KMS-11 (cell line): Measurements from ENCODE around the gene TBC1D2.

Experiments used
- H2AFZ ChIP-seq: fragments of 200-600 bp; sonication (generic); 2 replicates; pipeline ENCODE4 v1.6.1; 2016; ENCODE audit warnings: antibody characterized with exemption, mixed run types, low read depth
- H3K27ac ChIP-seq: fragments of 200-600 bp; sonication (generic); 2 replicates; pipeline ENCODE4 v1.6.1; 2016; ENCODE audit warnings: mild to moderate bottlenecking, mixed run types
- H3K27me3 ChIP-seq: fragments of 200-600 bp; sonication (generic); 2 replicates; pipeline ENCODE4 v1.6.1; 2017; ENCODE audit warnings: mild to moderate bottlenecking, low read depth, mixed run types, moderate library complexity; ENCODE audit not compliant: insufficient read depth
- H3K36me3 ChIP-seq: fragments of 200-600 bp; sonication (generic); 2 replicates; pipeline ENCODE4 v1.6.1; 2017; ENCODE audit warnings: mild to moderate bottlenecking, mixed run types; ENCODE audit not compliant: insufficient read depth
- H3K4me1 ChIP-seq: fragments of 200-600 bp; sonication (generic); 2 replicates; pipeline ENCODE4 v1.6.1; 2016; ENCODE audit warnings: mild to moderate bottlenecking, low read depth, mixed run types; ENCODE audit not compliant: poor library complexity, severe bottlenecking
- H3K4me2 ChIP-seq: fragments of 200-600 bp; sonication (generic); 2 replicates; pipeline ENCODE4 v1.7.0; 2016; ENCODE audit warnings: mild to moderate bottlenecking, mixed run types
- H3K4me3 ChIP-seq: fragments of 200-600 bp; sonication (generic); IDR thresholded peaks from 2 replicates; pipeline ENCODE4 v1.6.1; 2017; ENCODE audit warnings: low read depth, low read length, mixed read lengths; ENCODE audit not compliant: insufficient read depth
- H3K79me2 ChIP-seq: fragments of 200-600 bp; sonication (generic); 2 replicates; pipeline ENCODE4 v1.6.1; 2016; ENCODE audit warnings: low read depth, mixed run types; ENCODE audit not compliant: insufficient read depth
- H3K9ac ChIP-seq: fragments of 200-600 bp; sonication (generic); 2 replicates; pipeline ENCODE4 v1.6.1; 2016; ENCODE audit warnings: mild to moderate bottlenecking, mixed run types
- H4K20me1 ChIP-seq: fragments of 200-600 bp; sonication (generic); 2 replicates; pipeline ENCODE4 v1.6.1; 2016; ENCODE audit warnings: mild to moderate bottlenecking, mixed run types; ENCODE audit not compliant: insufficient read depth
- TF ChIP-seq, protein P1 (sequence below): fragments of 200-600 bp; sonication (generic); conservative IDR thresholded peaks from 2 replicates; pipeline ENCODE4 v1.6.1; 2017; ENCODE audit warnings: low read depth, mild to moderate bottlenecking, antibody characterized with exemption, low read length, moderate library complexity, mixed read lengths

The TBC1D2 gene

DNA sequence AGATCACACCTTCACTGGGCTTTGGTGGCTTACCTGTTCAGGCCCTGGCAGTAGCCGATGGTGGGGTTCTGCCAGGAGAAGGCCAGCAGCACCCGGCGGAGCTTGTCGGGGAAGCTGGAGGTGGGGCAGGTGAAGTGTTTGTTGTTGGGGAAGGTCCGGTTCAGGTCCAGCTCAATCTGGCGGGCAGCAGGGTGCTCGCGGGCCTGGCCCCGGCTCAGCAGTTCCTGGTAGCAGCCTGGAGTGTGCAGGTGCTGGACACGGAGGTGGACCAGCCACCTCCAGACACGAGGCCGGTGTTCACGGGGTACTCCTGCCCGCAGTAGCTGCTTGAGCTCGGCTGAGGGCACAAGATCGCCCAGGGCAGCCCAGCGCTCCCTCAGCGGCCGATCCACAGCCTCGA, 46.8 kb downstream of the TBC1D2 start:
- H3K4me1 ChIP-seq, result peaks cover 12% of the 10 kb centered on the region
- no peaks in the 10 kb centered on the region for H3K27me3 ChIP-seq
- H3K4me2 ChIP-seq, result no peak overlapping the region
- no peak overlapping the region for H2AFZ ChIP-seq
- no peak overlapping the region for H3K4me3 ChIP-seq
- H3K9ac ChIP-seq, result no peak overlapping the region
- H3K79me2 ChIP-seq, result no peaks in the 10 kb centered on the region
- no peaks in the 10 kb centered on the region for H4K20me1 ChIP-seq
- H3K27ac ChIP-seq, result no peak overlapping the region
- TF ChIP-seq, protein P1, sequence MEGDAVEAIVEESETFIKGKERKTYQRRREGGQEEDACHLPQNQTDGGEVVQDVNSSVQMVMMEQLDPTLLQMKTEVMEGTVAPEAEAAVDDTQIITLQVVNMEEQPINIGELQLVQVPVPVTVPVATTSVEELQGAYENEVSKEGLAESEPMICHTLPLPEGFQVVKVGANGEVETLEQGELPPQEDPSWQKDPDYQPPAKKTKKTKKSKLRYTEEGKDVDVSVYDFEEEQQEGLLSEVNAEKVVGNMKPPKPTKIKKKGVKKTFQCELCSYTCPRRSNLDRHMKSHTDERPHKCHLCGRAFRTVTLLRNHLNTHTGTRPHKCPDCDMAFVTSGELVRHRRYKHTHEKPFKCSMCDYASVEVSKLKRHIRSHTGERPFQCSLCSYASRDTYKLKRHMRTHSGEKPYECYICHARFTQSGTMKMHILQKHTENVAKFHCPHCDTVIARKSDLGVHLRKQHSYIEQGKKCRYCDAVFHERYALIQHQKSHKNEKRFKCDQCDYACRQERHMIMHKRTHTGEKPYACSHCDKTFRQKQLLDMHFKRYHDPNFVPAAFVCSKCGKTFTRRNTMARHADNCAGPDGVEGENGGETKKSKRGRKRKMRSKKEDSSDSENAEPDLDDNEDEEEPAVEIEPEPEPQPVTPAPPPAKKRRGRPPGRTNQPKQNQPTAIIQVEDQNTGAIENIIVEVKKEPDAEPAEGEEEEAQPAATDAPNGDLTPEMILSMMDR, result no peak
- no peaks in the 10 kb centered on the region for H3K36me3 ChIP-seq

DNA sequence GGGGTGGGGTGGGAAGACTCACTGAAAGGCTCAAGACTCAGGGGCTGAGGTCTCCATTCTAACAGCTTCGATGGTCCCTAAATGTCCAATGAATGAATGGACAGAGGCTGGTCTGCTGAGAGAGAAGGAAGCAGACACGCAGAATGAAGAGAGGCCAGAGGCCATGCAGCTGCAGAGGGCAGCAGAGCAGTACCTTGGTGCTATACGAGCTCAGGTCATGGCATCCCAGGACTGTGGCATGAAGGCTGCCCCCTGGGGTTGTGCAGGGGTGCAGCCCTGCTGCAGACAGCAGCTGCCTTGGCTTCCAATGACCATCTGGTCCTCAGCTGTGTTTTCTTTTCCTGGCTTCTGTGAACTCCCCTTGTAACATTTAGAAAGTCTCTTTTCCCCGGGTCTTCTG, 47.8 kb downstream of the TBC1D2 start:
- H3K27me3 ChIP-seq, result no peaks in the 10 kb centered on the region
- H3K4me3 ChIP-seq, result no peak overlapping the region
- TF ChIP-seq, protein P1, result no peak
- no peak overlapping the region for H3K4me2 ChIP-seq
- H3K36me3 ChIP-seq, result no peaks in the 10 kb centered on the region
- no peak overlapping the region for H2AFZ ChIP-seq
- peaks cover 12% of the 10 kb centered on the region for H3K4me1 ChIP-seq
- no peaks in the 10 kb centered on the region for H3K79me2 ChIP-seq
- H3K27ac ChIP-seq, result no peak overlapping the region
- H3K9ac ChIP-seq, result no peak overlapping the region
- H4K20me1 ChIP-seq, result no peaks in the 10 kb centered on the region

DNA sequence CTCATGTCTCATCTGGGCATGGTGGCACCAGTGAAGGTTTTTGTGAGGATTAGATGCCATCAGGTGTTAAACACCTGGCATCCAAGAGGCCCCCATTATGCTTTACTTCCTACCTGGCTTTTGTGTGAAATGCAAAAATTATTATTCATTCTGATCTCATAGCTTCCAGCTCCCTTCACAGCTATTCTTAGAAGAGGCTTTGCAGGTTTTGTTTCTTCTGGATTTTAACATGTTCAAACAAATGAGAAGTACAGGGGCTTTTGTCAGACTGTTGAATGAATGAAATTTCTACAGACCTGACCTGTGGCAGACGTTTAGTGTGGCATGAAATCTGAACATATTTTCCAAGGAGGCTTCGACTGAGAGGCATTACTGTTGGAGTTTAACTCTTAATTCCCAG, 48.7 kb downstream of the TBC1D2 start:
- H3K79me2 ChIP-seq, result no peaks in the 10 kb centered on the region
- TF ChIP-seq, protein P1, result no peak
- no peak overlapping the region for H2AFZ ChIP-seq
- no peaks in the 10 kb centered on the region for H3K36me3 ChIP-seq
- H3K4me3 ChIP-seq, result no peak overlapping the region
- no peak overlapping the region for H3K27ac ChIP-seq
- no peaks in the 10 kb centered on the region for H3K27me3 ChIP-seq
- H3K4me1 ChIP-seq, result peaks cover 12% of the 10 kb centered on the region
- no peak overlapping the region for H3K4me2 ChIP-seq
- no peak overlapping the region for H3K9ac ChIP-seq
- no peaks in the 10 kb centered on the region for H4K20me1 ChIP-seq

DNA sequence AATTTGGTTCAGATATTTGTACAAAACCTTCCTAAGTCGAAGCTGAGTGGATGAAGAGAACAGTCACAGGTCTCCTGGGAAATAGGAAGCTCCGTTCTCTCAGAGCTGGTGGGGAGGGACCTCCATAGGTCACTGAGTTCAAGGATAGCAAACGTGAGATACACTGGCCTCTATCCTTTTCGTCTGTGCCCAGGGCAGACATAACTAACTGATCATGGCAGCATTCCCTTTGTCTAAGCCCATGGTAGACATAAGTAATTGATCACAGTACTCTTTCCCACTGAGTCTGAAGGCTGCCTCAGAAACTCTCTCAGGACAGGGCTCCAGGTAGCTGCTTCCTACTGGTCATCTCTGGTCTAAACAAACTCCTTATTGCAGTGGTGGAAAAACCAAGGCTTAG, 50.8 kb downstream of the TBC1D2 start:
- H3K79me2 ChIP-seq, result no peaks in the 10 kb centered on the region

More for the DNA sequence above, 50.8 kb downstream of the TBC1D2 start:
- TF ChIP-seq, protein P1, result no peak
- H3K36me3 ChIP-seq, result no peaks in the 10 kb centered on the region
- H3K9ac ChIP-seq, result no peak overlapping the region
- H3K27ac ChIP-seq, result no peak overlapping the region
- H3K4me2 ChIP-seq, result no peak overlapping the region
- peaks cover 12% of the 10 kb centered on the region for H3K4me1 ChIP-seq
- no peak overlapping the region for H3K4me3 ChIP-seq
- no peaks in the 10 kb centered on the region for H3K27me3 ChIP-seq
- no peaks in the 10 kb centered on the region for H4K20me1 ChIP-seq
- no peak overlapping the region for H2AFZ ChIP-seq
